Transverse colon (tissue), 4 donors: ENCODE results near the gene DNAJC6. TPM values are rescaled to one million over a fixed set of nuclear protein-coding genes. Genes with fewer than 3 reads are reported as not detected.

Experiments
- DNase-seq: peaks from one replicate; pipeline ENCODE4 v3.0.0-alpha.2; 2019
- H3K27ac ChIP-seq, 4 donors: fragments of 200-600 bp; sonication (generic); 2 replicates each; pipeline ENCODE4 v1.5.1; 2016 to 2018; ENCODE audit warnings: inconsistent platforms in 4 of 4
- H3K27me3 ChIP-seq: fragments of 200-600 bp; sonication (generic); 2 replicates; pipeline ENCODE4 v1.5.1; 2017; ENCODE audit warnings: inconsistent platforms
- H3K36me3 ChIP-seq, 4 donors: fragments of 200-600 bp; sonication (generic); 2 replicates each; pipeline ENCODE4 v1.5.1; 2017 to 2019; ENCODE audit warnings: inconsistent platforms in 4 of 4
- H3K4me1 ChIP-seq, 4 donors: fragments of 200-600 bp; sonication (generic); 2 replicates each; pipeline ENCODE4 v1.5.1; 2017 to 2020; ENCODE audit warnings: inconsistent platforms in 4 of 4
- H3K4me3 ChIP-seq, 4 donors: fragments of 200-600 bp; sonication (generic); 1 replicate in 1 of 4; 2 replicates in 3 of 4; pipeline versions ENCODE4 v1.5.1 to v1.6.1; 2017 to 2019; ENCODE audit warnings: inconsistent platforms in 4 of 4
- H3K9me3 ChIP-seq, 2 donors: fragments of 200-600 bp; sonication (generic); 2 replicates each; pipeline ENCODE4 v1.5.1; 2017 to 2019; ENCODE audit warnings: inconsistent platforms in 2 of 2
- CTCF ChIP-seq, 5 experiments: fragments of 200-600 bp in 3 of 5; fragments of 450-650 bp in 2 of 5; sonication (generic) in 3 of 5; IDR thresholded peaks; 1 replicate in 2 of 5; 2 replicates in 3 of 5; pipeline ENCODE4 v1.5.1; 2016 to 2017; ENCODE audit warnings: antibody characterized with exemption in 5 of 5, inconsistent platforms in 3 of 5, mild to moderate bottlenecking in 2 of 5, moderate library complexity in 1 of 5
- EP300 ChIP-seq: sonication (generic); formaldehyde crosslinking; IDR thresholded peaks from one replicate; pipeline ENCODE4 v1.6.1; 2017; ENCODE audit warnings: antibody characterized with exemption, low read depth
- POLR2A ChIP-seq: fragments of 450-650 bp; IDR thresholded peaks from one replicate; pipeline ENCODE4 v1.6.1; 2016; ENCODE audit warnings: antibody characterized with exemption, mild to moderate bottlenecking, moderate library complexity
- POLR2AphosphoS5 ChIP-seq, 3 donors: sonication (generic); formaldehyde crosslinking; IDR thresholded peaks; one replicate each; pipeline ENCODE4 v1.6.1; 2016; ENCODE audit warnings: antibody characterized with exemption in 3 of 3
- WGBS, 2 donors: methylation state at CpG; one replicate each; pipeline ENCODE4 v1.1.5; 2018; ENCODE audit warnings: low coverage in 1 of 2; 5-methylcytosine and 5-hydroxymethylcytosine counted together
- in situ Hi-C, 4 donors: fragments of 200-750 bp; cut with MboI; loops; one replicate each; pipeline versions ENCODE4 v1.15.0 to v1.15.1; 2017; ENCODE audit warnings: low sequenced_read_pairs in 3 of 4, low pct_ligation_motif_present in 1 of 4, low pct_unique_long_range_greater_than_20kb in 1 of 4
- intact Hi-C: fragments of 100-400 bp; cut with DNase I; formaldehyde crosslinking; loops from one replicate; pipeline ENCODE4 v1.15.1; 2023; ENCODE audit warnings: low total_unique reads
- total RNA-seq, 4 donors: library from RNA; depleted of rRNA; stranded (reverse); fragments of >200 nt; gene quantifications; one replicate each; pipeline ENCODE4 v1.1.0, GENCODE V29; 2016

DNAJC6 gene
- total RNA-seq, 4 donors from 2014 or later: 0.40 to 2.7 (median 1.7) TPM

- Histone ChIP-seq H3K27ac (no peak overlapping the region), H3K36me3 (no peaks in the 10 kb centered on the region), H3K4me3 (no peak overlapping the region), H3K9me3 (no peaks in the 10 kb centered on the region), H3K27me3 (no peaks in the 10 kb centered on the region), H3K4me1 (no peaks in the 10 kb centered on the region)
- 91 to 94% methylated on average over 3 of the region's 3 CpGs for WGBS, 2 donors
- in situ Hi-C loops (no loop called here), intact Hi-C loops (no loop called here)
- DNase-seq: no peak
- TF ChIP-seq POLR2A: no peak
- no peak for TF ChIP-seq CTCF (IDR thresholded peaks at IDR 0.05)
- no peak for TF ChIP-seq EP300
- no peak for TF ChIP-seq POLR2AphosphoS5 (IDR thresholded peaks at IDR 0.05)
Observed at GRCh38 chr1:65386439-65386838, 77.1 kb downstream of the DNAJC6 start.

- TF ChIP-seq POLR2AphosphoS5 (IDR thresholded peaks at IDR 0.05) (no peak), EP300 (no peak), CTCF (IDR thresholded peaks at IDR 0.05) (no peak)
- Histone ChIP-seq H3K9me3 (no peaks in the 10 kb centered on the region), H3K4me3 (no peak overlapping the region), H3K4me1 (no peaks in the 10 kb centered on the region), H3K27ac (no peak overlapping the region), H3K36me3 (no peaks in the 10 kb centered on the region), H3K27me3 (no peaks in the 10 kb centered on the region)
- intact Hi-C loops (no loop called here), in situ Hi-C loops (no loop called here)
- DNase-seq: no peak
- 85 to 91% methylated on average over 2 of the region's 2 CpGs for WGBS, 2 donors
Observed at GRCh38 chr1:65387821-65388220, 78.5 kb downstream of the DNAJC6 start.

- Histone ChIP-seq H3K4me1 (no peaks in the 10 kb centered on the region), H3K27ac (no peak overlapping the region), H3K27me3 (no peaks in the 10 kb centered on the region), H3K9me3 (no peaks in the 10 kb centered on the region), H3K36me3 (no peaks in the 10 kb centered on the region), H3K4me3 (no peak overlapping the region)
- in situ Hi-C loops: no loop called here
- DNase-seq: no peak
- intact Hi-C loops: no loop called here
- 79 to 83% methylated on average over 3 of the region's 3 CpGs for WGBS, 2 donors
- TF ChIP-seq POLR2AphosphoS5 (IDR thresholded peaks at IDR 0.05): no peak
- TF ChIP-seq CTCF (IDR thresholded peaks at IDR 0.05): no peak
- TF ChIP-seq EP300: no peak
- TF ChIP-seq POLR2A: no peak
Observed at GRCh38 chr1:65388908-65389695, 79.8 kb downstream of the DNAJC6 start.

GRCh38 chr1:65392497-65392896 lies 83.2 kb downstream of the DNAJC6 start:
- intact Hi-C loops: no loop called here
- H3K27me3 ChIP-seq: no peaks in the 10 kb centered on the region
- DNase-seq: no peak
- H3K4me1 ChIP-seq: no peaks in the 10 kb centered on the region
- no peak overlapping the region for H3K4me3 ChIP-seq
- in situ Hi-C loops: no loop called here
- no peak overlapping the region for H3K27ac ChIP-seq
- H3K9me3 ChIP-seq: no peaks in the 10 kb centered on the region
- TF ChIP-seq EP300 (no peak), POLR2A (no peak), POLR2AphosphoS5 (IDR thresholded peaks at IDR 0.05) (no peak), CTCF (IDR thresholded peaks at IDR 0.05) (no peak)
- 97% methylated on average over 7 of the region's 7 CpGs; no CpG with 5 or more reads in 1 of the 2 donors for WGBS, 2 donors
- no peaks in the 10 kb centered on the region for H3K36me3 ChIP-seq
